ENCODE data around the gene GOLT1B. TPM values are rescaled to one million over a fixed set of nuclear protein-coding genes. Genes with fewer than 3 reads are reported as not detected.

Gene GOLT1B
- total and polyA plus RNA-seq, 2 donors from 2014 or later (not counting 2 experiments from before 2014, with no cell fraction given): 24.6 to 33.9 TPM

Other genes starting within 250 kb of the GOLT1B start
- not detected in 2 replicates for gene SLCO1A2, start 166.9 kb upstream of the GOLT1B start, total RNA-seq
- gene SLCO1A2, start 166.9 kb upstream of the GOLT1B start, polyA plus RNA-seq: not detected in 2 replicates
- not detected in 2 replicates for gene IAPP, start 128.9 kb upstream of the GOLT1B start, total RNA-seq
- gene IAPP, start 128.9 kb upstream of the GOLT1B start, polyA plus RNA-seq: not detected in 2 replicates
- gene PYROXD1, start 64.1 kb upstream of the GOLT1B start, total RNA-seq: 12.8 and 16.9 TPM in 2 replicates
- 5.1 and 6.3 TPM in 2 replicates for gene PYROXD1, start 64.1 kb upstream of the GOLT1B start, polyA plus RNA-seq
- 65.3 and 69.5 TPM in 2 replicates for gene RECQL, start 154 bp upstream of the GOLT1B start, total RNA-seq
- gene RECQL, start 154 bp upstream of the GOLT1B start, polyA plus RNA-seq: 16.7 and 18.0 TPM in 2 replicates
- 0.18 and 0.31 TPM in 2 replicates for gene SPX, start 24.5 kb downstream of the GOLT1B start, total RNA-seq
- 0.16 TPM in 2 replicates for gene SPX, start 24.5 kb downstream of the GOLT1B start, polyA plus RNA-seq
- gene GYS2, start 103.1 kb downstream of the GOLT1B start, total RNA-seq: not detected in 2 replicates
- not detected in 2 replicates for gene GYS2, start 103.1 kb downstream of the GOLT1B start, polyA plus RNA-seq
- gene LDHB, start 156.1 kb downstream of the GOLT1B start, total RNA-seq: 814 and 896 TPM in 2 replicates
- 805 and 960 TPM in 2 replicates for gene LDHB, start 156.1 kb downstream of the GOLT1B start, polyA plus RNA-seq

All from foreskin keratinocyte (primary cell).